A673 (cell line): Measurements from ENCODE around the gene ADAM12.

ENCODE experiments used
- EZH2 ChIP-seq: fragments of 200-600 bp; sonication (generic); IDR thresholded peaks from 2 replicates; pipeline ENCODE4 v1.6.1; 2017; ENCODE audit warnings: borderline replicate concordance, low read depth, mild to moderate bottlenecking, mixed read lengths, antibody characterized with exemption, low read length; ENCODE audit not compliant: poor library complexity, severe bottlenecking
- TF ChIP-seq, protein P1 (sequence below): fragments of 300-800, 200-600 bp; sonication (generic); conservative IDR thresholded peaks from 2 replicates; pipeline ENCODE4 v1.5.1; 2017; ENCODE audit warnings: low read depth, mild to moderate bottlenecking, antibody characterized with exemption, low read length, moderate library complexity, mixed read lengths

- TF ChIP-seq, protein P1, sequence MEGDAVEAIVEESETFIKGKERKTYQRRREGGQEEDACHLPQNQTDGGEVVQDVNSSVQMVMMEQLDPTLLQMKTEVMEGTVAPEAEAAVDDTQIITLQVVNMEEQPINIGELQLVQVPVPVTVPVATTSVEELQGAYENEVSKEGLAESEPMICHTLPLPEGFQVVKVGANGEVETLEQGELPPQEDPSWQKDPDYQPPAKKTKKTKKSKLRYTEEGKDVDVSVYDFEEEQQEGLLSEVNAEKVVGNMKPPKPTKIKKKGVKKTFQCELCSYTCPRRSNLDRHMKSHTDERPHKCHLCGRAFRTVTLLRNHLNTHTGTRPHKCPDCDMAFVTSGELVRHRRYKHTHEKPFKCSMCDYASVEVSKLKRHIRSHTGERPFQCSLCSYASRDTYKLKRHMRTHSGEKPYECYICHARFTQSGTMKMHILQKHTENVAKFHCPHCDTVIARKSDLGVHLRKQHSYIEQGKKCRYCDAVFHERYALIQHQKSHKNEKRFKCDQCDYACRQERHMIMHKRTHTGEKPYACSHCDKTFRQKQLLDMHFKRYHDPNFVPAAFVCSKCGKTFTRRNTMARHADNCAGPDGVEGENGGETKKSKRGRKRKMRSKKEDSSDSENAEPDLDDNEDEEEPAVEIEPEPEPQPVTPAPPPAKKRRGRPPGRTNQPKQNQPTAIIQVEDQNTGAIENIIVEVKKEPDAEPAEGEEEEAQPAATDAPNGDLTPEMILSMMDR = no peak
- TF ChIP-seq EZH2 = no peak
These were observed 403.9 kb downstream of the ADAM12 start for GRCh38 chr10:125984346-125984745.
